ENCODE results near the gene CA10.

Gene CA10

GRCh38 chr17:51801626-51802025 lies 356.9 kb downstream of the CA10 start:
- Histone ChIP-seq H3K4me2 (ENCODE audit: low read depth, low read length, poor library complexity, severe bottlenecking) (no peak overlapping the region), H3F3A (ENCODE audit: insufficient read depth) (no peaks in the 10 kb centered on the region), H3K27me3 (ENCODE audit: low read length) (no peaks in the 10 kb centered on the region), H3K27ac (ENCODE audit: low read depth, low read length) (no peak overlapping the region), H3K9me2 (replicated peaks; ENCODE audit: insufficient read depth, low read length) (no peaks in the 10 kb centered on the region), H4K20me1 (ENCODE audit: low read depth, low read length) (no peaks in the 10 kb centered on the region), H3K79me2 (ENCODE audit: insufficient read depth, low read length) (no peaks in the 10 kb centered on the region), H3K36me3 (ENCODE audit: low read length) (no peaks in the 10 kb centered on the region), H3K9ac (ENCODE audit: low read length) (no peak overlapping the region), H2AFZ (ENCODE audit: low read depth, low read length, severe bottlenecking) (no peak overlapping the region), H3K4me3 (ENCODE audit: insufficient read depth, low read length, poor library complexity, severe bottlenecking) (no peak overlapping the region), H3K9me3 (ENCODE audit: insufficient read depth, low read length) (no peaks in the 10 kb centered on the region)
- TF ChIP-seq CTCF (IDR thresholded peaks at IDR 0.05; ENCODE audit: insufficient read depth, low read length, poor library complexity, severe bottlenecking) (no peak), EZH2phosphoT487 (conservative IDR thresholded peaks at IDR 0.05; ENCODE audit: low read length) (no peak)

- Histone ChIP-seq H4K20me1 (ENCODE audit: low read depth, low read length) (no peaks in the 10 kb centered on the region), H2AFZ (ENCODE audit: low read depth, low read length, severe bottlenecking) (no peak overlapping the region), H3K79me2 (ENCODE audit: insufficient read depth, low read length) (no peaks in the 10 kb centered on the region), H3K9me3 (ENCODE audit: insufficient read depth, low read length) (no peaks in the 10 kb centered on the region), H3K27me3 (ENCODE audit: low read length) (no peaks in the 10 kb centered on the region), H3K9me2 (replicated peaks; ENCODE audit: insufficient read depth, low read length) (no peaks in the 10 kb centered on the region), H3F3A (ENCODE audit: insufficient read depth) (no peaks in the 10 kb centered on the region), H3K36me3 (ENCODE audit: low read length) (no peaks in the 10 kb centered on the region), H3K27ac (ENCODE audit: low read depth, low read length) (no peak overlapping the region), H3K4me3 (ENCODE audit: insufficient read depth, low read length, poor library complexity, severe bottlenecking) (no peak overlapping the region), H3K4me2 (ENCODE audit: low read depth, low read length, poor library complexity, severe bottlenecking) (no peak overlapping the region), H3K9ac (ENCODE audit: low read length) (no peak overlapping the region)
- no peak for TF ChIP-seq EZH2phosphoT487 (conservative IDR thresholded peaks at IDR 0.05; ENCODE audit: low read length)
- TF ChIP-seq CTCF (IDR thresholded peaks at IDR 0.05; ENCODE audit: insufficient read depth, low read length, poor library complexity, severe bottlenecking): no peak
Observed at GRCh38 chr17:51799981-51800380, 358.5 kb downstream of the CA10 start.

- H3K4me2 ChIP-seq (ENCODE audit: low read depth, low read length, poor library complexity, severe bottlenecking): no peak overlapping the region
- H3K27me3 ChIP-seq (ENCODE audit: low read length): no peaks in the 10 kb centered on the region
- H3K27ac ChIP-seq (ENCODE audit: low read depth, low read length): no peak overlapping the region
- H3K4me3 ChIP-seq (ENCODE audit: insufficient read depth, low read length, poor library complexity, severe bottlenecking): no peak overlapping the region
- TF ChIP-seq CTCF (IDR thresholded peaks at IDR 0.05; ENCODE audit: insufficient read depth, low read length, poor library complexity, severe bottlenecking) (no peak), EZH2phosphoT487 (conservative IDR thresholded peaks at IDR 0.05; ENCODE audit: low read length) (no peak)
- no peaks in the 10 kb centered on the region for H3K79me2 ChIP-seq (ENCODE audit: insufficient read depth, low read length)
- H2AFZ ChIP-seq (ENCODE audit: low read depth, low read length, severe bottlenecking): no peak overlapping the region
- no peaks in the 10 kb centered on the region for H3K9me3 ChIP-seq (ENCODE audit: insufficient read depth, low read length)
- no peaks in the 10 kb centered on the region for H3K36me3 ChIP-seq (ENCODE audit: low read length)
- H3F3A ChIP-seq (ENCODE audit: insufficient read depth): no peaks in the 10 kb centered on the region
- H3K9me2 ChIP-seq (replicated peaks; ENCODE audit: insufficient read depth, low read length): no peaks in the 10 kb centered on the region
- H3K9ac ChIP-seq (ENCODE audit: low read length): no peak overlapping the region
- no peaks in the 10 kb centered on the region for H4K20me1 ChIP-seq (ENCODE audit: low read depth, low read length)
Observed at GRCh38 chr17:51799240-51799639, 359.3 kb downstream of the CA10 start.

Measured in SU-DHL-6 (cell line).